ENCODE results near the gene PRTN3. TPM values are rescaled to one million over a fixed set of nuclear protein-coding genes. Genes with fewer than 3 reads are reported as not detected.
"Not testable (repeated sequence)": the region's sequence is repeated elsewhere in the genome, so short reads cannot be mapped to it uniquely, and the experiment has no call there.

PRTN3 gene
- total RNA-seq, 4 donors from 2014 or later, result not detected

DNA sequence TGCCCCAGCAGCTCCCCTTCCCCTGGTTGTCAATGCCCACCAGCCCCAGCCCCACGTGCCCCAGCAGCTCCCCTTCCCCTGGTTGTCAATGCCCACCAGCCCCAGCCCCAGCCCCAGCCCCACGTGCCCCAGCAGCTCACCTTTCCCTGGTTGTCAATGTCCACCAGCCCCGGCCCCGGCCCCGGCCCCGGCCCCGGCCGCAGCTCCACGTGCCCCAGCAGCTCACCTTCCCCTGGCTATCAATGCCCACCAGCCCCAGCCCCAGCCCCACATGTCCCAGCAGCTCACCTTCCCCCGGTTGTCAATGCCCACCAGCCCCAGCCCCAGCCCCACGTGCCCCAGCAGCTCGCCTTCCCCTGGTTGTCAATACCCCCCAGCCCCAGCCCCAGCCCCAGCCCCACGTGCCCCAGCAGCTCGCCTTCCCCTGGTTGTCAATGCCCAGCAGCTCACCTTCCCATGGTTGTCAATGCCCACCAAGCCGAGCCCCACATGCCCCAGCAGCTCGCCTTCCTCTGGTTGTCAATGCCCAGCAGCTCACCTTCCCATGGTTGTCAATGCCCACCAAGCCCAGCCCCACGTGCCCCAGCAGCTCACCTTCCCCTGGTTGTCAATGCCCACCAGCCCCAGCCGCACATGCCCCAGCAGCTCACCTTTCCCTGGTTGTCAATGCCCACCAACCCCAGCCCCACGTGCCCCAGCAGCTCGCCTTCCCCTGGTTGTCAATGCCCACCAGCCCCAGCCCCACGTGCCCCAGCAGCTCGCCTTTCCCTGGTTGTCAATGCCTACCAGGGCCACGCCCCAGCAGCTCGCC is 38.2 kb downstream of the PRTN3 start:
- not testable (repeated sequence) for ATAC-seq, H3K27ac ChIP-seq, H3K4me3 ChIP-seq, H3K27me3 ChIP-seq, H3K4me1 ChIP-seq, H3K9me3 ChIP-seq
- peaks cover 0 to 96% of the 10 kb centered on the region in 2 donors for H3K36me3 ChIP-seq
- WGBS, 2 donors (ENCODE audit: low coverage in 1 of 2), result 79 to 86% methylated on average over 2 to 6 of the region's 24 CpGs

DNA sequence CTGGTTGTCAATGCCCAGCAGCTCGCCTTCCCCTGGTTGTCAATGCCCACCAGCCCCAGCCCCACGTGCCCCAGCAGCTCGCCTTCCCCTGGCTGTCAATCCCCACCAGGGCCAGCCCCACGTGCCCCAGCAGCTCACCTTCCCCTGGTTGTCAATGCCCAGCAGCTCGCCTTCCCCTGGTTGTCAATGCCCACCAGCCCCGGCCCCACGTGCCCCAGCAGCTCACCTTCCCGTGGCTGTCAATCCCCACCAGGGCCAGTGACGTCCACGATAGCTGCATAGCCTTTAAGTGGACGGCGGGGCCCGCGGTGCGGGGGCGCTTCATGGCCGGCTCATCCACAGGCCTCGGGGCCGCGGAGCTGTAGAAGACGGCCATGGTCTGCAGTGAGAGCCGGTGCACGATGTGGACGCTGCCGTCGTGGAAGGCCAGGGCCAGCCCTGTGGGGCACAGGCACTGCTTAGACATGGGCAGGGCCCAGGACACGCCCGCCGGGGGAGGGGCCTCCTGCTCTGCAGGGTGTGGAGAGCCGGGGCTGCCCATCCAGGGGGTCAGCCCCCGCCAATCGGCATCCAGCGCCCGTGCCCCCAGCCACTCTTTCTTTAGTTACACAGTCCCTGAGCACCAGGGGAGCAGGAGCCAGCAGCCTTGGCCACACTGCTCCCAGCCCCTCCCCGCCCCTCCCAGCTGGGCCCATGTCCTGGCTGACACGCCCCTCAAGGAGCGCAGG is 39.1 kb downstream of the PRTN3 start:
- Histone ChIP-seq H3K4me3 (no peak overlapping the region), H3K4me1 (no peaks in the 10 kb centered on the region), H3K9me3 (no peaks in the 10 kb centered on the region), H3K27ac (no peak overlapping the region), H3K36me3 (peaks cover 0 to 96% of the 10 kb centered on the region in 2 donors), H3K27me3 (no peaks in the 10 kb centered on the region)
- 60% methylated on average over 1 of the region's 37 CpGs; no CpG with 5 or more reads in 1 of the 2 donors for WGBS, 2 donors (ENCODE audit: low coverage in 1 of 2)
- ATAC-seq, result no peak
- TF ChIP-seq POLR2AphosphoS5 (IDR thresholded peaks at IDR 0.05) (no peak), EP300 (IDR thresholded peaks at IDR 0.05) (no peak), POLR2A (IDR thresholded peaks at IDR 0.05) (no peak)
- TF ChIP-seq, protein P1, sequence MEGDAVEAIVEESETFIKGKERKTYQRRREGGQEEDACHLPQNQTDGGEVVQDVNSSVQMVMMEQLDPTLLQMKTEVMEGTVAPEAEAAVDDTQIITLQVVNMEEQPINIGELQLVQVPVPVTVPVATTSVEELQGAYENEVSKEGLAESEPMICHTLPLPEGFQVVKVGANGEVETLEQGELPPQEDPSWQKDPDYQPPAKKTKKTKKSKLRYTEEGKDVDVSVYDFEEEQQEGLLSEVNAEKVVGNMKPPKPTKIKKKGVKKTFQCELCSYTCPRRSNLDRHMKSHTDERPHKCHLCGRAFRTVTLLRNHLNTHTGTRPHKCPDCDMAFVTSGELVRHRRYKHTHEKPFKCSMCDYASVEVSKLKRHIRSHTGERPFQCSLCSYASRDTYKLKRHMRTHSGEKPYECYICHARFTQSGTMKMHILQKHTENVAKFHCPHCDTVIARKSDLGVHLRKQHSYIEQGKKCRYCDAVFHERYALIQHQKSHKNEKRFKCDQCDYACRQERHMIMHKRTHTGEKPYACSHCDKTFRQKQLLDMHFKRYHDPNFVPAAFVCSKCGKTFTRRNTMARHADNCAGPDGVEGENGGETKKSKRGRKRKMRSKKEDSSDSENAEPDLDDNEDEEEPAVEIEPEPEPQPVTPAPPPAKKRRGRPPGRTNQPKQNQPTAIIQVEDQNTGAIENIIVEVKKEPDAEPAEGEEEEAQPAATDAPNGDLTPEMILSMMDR (IDR thresholded peaks at IDR 0.05), result no peak

DNA sequence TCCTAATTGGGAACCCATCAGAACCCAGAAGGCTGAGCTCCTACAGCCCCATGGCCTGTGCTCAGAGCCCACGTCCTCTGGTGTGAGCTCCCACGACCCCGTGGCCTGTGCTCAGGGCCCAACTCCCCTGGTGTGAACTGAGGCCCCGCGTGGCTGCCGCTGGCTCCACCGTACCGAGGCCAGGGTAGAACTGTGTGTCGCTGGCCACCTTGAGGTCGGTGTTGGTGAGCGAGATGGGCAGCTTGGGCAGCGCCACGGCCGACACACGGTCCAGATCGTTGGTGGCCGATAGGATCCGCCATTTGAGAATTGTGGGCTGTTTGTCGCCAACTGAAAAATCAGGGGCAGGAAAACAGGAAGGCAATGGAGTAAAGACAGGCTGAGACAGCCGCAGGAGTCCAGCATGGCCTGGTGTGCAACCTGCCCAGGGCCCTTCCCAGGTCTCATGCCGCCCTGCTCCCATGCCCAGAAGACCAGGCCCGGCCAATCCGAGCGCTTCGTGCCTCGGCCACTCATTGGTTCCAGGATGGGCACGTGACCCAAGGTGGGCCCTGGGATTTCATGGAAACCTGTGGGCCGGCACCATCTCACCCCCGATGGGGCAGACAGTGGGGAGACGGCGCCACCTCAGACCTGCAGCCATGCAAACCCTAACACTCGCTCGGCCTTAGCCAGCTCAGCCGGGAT is 40.7 kb downstream of the PRTN3 start:
- Histone ChIP-seq H3K27ac (no peak overlapping the region), H3K4me1 (no peaks in the 10 kb centered on the region), H3K36me3 (peaks cover 0 to 96% of the 10 kb centered on the region in 2 donors), H3K27me3 (no peaks in the 10 kb centered on the region), H3K4me3 (no peak overlapping the region), H3K9me3 (no peaks in the 10 kb centered on the region)
- TF ChIP-seq EP300 (IDR thresholded peaks at IDR 0.05) (no peak), POLR2A (IDR thresholded peaks at IDR 0.05) (no peak), POLR2AphosphoS5 (IDR thresholded peaks at IDR 0.05) (no peak)
- WGBS, 2 donors (ENCODE audit: low coverage in 1 of 2), result 90% methylated on average over 9 of the region's 34 CpGs; no CpG with 5 or more reads in 1 of the 2 donors
- no peak for ATAC-seq

DNA sequence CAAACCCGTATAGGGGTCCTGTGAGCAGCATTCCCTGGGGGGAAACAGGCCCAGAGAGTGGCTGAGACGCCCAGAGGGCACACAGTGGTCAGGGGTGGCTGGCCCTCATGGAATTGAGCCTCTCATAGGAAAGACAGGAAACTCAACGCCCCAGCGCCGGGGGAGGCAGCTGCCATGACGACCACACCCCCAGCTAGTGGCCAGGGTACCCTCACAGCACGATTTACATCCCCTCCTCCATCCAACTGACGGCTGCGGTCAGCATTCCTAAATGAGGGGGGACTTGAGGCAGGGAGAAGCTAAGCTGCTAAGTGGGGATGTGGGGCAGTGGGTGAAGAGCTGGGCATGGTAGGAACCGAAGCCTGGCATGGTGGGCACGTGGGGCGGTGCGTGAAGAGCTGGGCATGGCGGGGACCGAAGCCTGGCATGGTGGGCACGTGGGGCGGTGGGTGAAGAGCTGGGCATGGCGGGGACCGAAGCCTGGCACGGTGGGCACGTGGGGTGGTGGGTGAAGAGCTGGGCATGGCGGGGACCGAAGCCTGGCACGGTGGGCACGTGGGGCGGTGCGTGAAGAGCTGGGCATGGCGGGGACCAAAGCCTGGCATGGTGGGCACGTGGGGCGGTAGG is 42.2 kb downstream of the PRTN3 start:
- TF ChIP-seq POLR2A (IDR thresholded peaks at IDR 0.05), result no peak
- Histone ChIP-seq H3K36me3 (peaks cover 0 to 99% of the 10 kb centered on the region in 2 donors), H3K27me3 (no peaks in the 10 kb centered on the region), H3K9me3 (no peaks in the 10 kb centered on the region), H3K4me3 (no peak overlapping the region), H3K27ac (no peak overlapping the region), H3K4me1 (no peaks in the 10 kb centered on the region)
- 65 to 88% methylated on average over 2 to 16 of the region's 30 CpGs for whole genome bisulfite sequencing, 2 donors (ENCODE audit: low coverage in 1 of 2)
- no peak for ATAC-seq

DNA sequence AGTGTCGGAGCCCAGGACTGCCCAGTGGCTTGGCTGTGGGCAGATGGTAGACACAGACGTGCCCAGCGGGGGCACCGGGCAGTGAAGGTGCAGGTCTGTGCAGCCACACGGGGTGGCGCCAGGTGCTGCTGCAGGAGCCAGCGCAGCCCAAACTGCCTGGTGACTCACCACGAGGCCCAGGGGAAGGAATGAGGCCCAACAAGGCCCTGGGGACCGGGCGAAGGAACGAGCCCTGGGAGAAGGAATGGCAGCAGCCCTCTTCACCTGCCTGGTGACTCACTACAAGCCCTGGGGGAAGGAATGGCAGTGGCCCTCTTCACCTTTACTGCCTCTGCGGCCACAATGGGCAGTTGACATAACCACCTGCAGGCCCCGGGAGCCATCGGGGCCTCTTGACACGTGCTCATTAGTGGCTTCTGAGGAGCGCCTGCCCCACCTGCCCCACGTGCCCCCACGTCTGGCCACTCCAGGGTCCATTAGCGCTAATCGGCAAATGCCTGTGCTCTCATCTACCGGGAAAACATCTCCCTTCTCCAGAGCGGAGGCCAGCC is 42.9 kb downstream of the PRTN3 start:
- Histone ChIP-seq H3K36me3 (peaks cover 0 to 100% of the 10 kb centered on the region in 2 donors), H3K9me3 (no peaks in the 10 kb centered on the region), H3K27me3 (no peaks in the 10 kb centered on the region), H3K4me3 (no peak overlapping the region), H3K4me1 (no peaks in the 10 kb centered on the region), H3K27ac (no peak overlapping the region)
- TF ChIP-seq POLR2A (IDR thresholded peaks at IDR 0.05) (no peak), POLR2AphosphoS5 (IDR thresholded peaks at IDR 0.05) (no peak), EP300 (IDR thresholded peaks at IDR 0.05) (no peak)
- TF ChIP-seq, protein P1 (IDR thresholded peaks at IDR 0.05), result no peak
- no peak for ATAC-seq
- 89% methylated on average over 13 of the region's 22 CpGs; no CpG with 5 or more reads in 1 of the 2 donors for whole genome bisulfite sequencing, 2 donors (ENCODE audit: low coverage in 1 of 2)

Measured in gastroesophageal sphincter (tissue), 4 donors.